ENCODE data around the gene FSIP1.

Gene FSIP1

GRCh38 chr15:39680868-39681267 lies 101.8 kb downstream of the FSIP1 start:
- no peak for DNase-seq

GRCh38 chr15:39672666-39673065 lies 110.0 kb downstream of the FSIP1 start:
- DNase-seq, result no peak

- DNase-seq, result no peak
Measured at GRCh38 chr15:39672184-39672583, 110.5 kb downstream of the FSIP1 start.

GRCh38 chr15:39670687-39671086 lies 112.0 kb downstream of the FSIP1 start:
- no peak for DNase-seq

- DNase-seq, result no peak
Measured at GRCh38 chr15:39669661-39670060, 113.0 kb downstream of the FSIP1 start.

GRCh38 chr15:39669241-39669640 lies 113.4 kb downstream of the FSIP1 start:
- DNase-seq, result no peak

GRCh38 chr15:39668457-39668856 lies 114.2 kb downstream of the FSIP1 start:
- no peak for DNase-seq

GRCh38 chr15:39667382-39668127 lies 115.1 kb downstream of the FSIP1 start:
- DNase-seq, result no peak

GRCh38 chr15:39666677-39667076 lies 116.0 kb downstream of the FSIP1 start:
- DNase-seq, result no peak

- DNase-seq, result no peak
Measured at GRCh38 chr15:39665629-39666250, 116.9 kb downstream of the FSIP1 start.

- DNase-seq, result no peak
Measured at GRCh38 chr15:39663704-39664250, 118.9 kb downstream of the FSIP1 start.

- DNase-seq, result no peak
Measured at GRCh38 chr15:39661776-39662175, 120.9 kb downstream of the FSIP1 start.

- no peak for DNase-seq
Measured at GRCh38 chr15:39658740-39659139, 123.9 kb downstream of the FSIP1 start.

- no peak for DNase-seq
Measured at GRCh38 chr15:39657668-39658067, 125.0 kb downstream of the FSIP1 start.

- DNase-seq, result no peak
Measured at GRCh38 chr15:39657181-39657580, 125.5 kb downstream of the FSIP1 start.

GRCh38 chr15:39654304-39654703 lies 128.3 kb downstream of the FSIP1 start:
- no peak for DNase-seq

- DNase-seq, result no peak
Measured at GRCh38 chr15:39651881-39652280, 130.8 kb downstream of the FSIP1 start.

- no peak for DNase-seq
Measured at GRCh38 chr15:39651295-39651694, 131.3 kb downstream of the FSIP1 start.

GRCh38 chr15:39649757-39650156 lies 132.9 kb downstream of the FSIP1 start:
- DNase-seq, result no peak

GRCh38 chr15:39646425-39646824 lies 136.2 kb downstream of the FSIP1 start:
- no peak for DNase-seq

- DNase-seq, result no peak
Measured at GRCh38 chr15:39645976-39646257, 136.7 kb downstream of the FSIP1 start.

- DNase-seq, result no peak
Measured at GRCh38 chr15:39645138-39645975, 137.3 kb downstream of the FSIP1 start.

GRCh38 chr15:39644136-39644535 lies 138.5 kb downstream of the FSIP1 start:
- no peak for DNase-seq

- no peak for DNase-seq
Measured at GRCh38 chr15:39643727-39644126, 138.9 kb downstream of the FSIP1 start.

Data from DMS53 (cell line).